Endothelial cell of umbilical vein (primary cell): ENCODE data around the gene GCLC. TPM values are rescaled to one million over a fixed set of nuclear protein-coding genes. Genes with fewer than 3 reads are reported as not detected.

ENCODE experiments used
- BruUV-seq: library from RNA; stranded (reverse); fragments of 400-500 nt; replicated peaks from 2 replicates; lab custom pipeline; 2021; lab: Mats Ljungman, UMichigan
- CTCF ChIA-PET: fragments of 300-600, 350-600 bp; sonication (Branson Sonifier 250); formaldehyde crosslinking; loops from one replicate; lab custom pipeline; 2021; ENCODE audit warnings: antibody characterized with exemption, inconsistent platforms; lab: Charles Lee
- POLR2A ChIA-PET: fragments of 300-600, 350-600 bp; sonication (Branson Sonifier 250); formaldehyde crosslinking; loops from one replicate; lab custom pipeline; 2021; ENCODE audit warnings: antibody characterized with exemption, inconsistent platforms; lab: Charles Lee
- DNase-seq: peaks from one replicate; pipeline ENCODE4 v3.0.0-alpha.2; 2011; ENCODE audit warnings: low read depth, low spot score
- FAIRE-seq: peaks from 2 replicates; lab custom pipeline; 2011; peaks lifted over from hg19 to GRCh38; lab: Jason Lieb, UNC
- H2AFZ ChIP-seq: 2 replicates; pipeline ENCODE4 v1.6.0; 2012; ENCODE audit warnings: low read depth, low read length, control low read depth, inconsistent platforms
- H3K27ac ChIP-seq: 2 replicates; pipeline ENCODE4 v1.5.1; 2011; ENCODE audit warnings: low read depth, mild to moderate bottlenecking, control low read depth, low read length, moderate library complexity; ENCODE audit not compliant: insufficient read depth
- H3K27me3 ChIP-seq, 2 experiments: 2 replicates each; pipeline versions ENCODE4 v1.6.0 to v1.6.1; 2011; ENCODE audit warnings: low read length in 2 of 2, mixed read lengths in 1 of 2; ENCODE audit not compliant: control insufficient read depth in 2 of 2, insufficient read depth in 2 of 2
- H3K36me3 ChIP-seq, 2 experiments: 2 replicates in 1 of 2; 3 replicates in 1 of 2; pipeline ENCODE4 v1.5.1; 2011; ENCODE audit warnings: low read length in 2 of 2, mild to moderate bottlenecking in 1 of 2, moderate library complexity in 1 of 2; ENCODE audit not compliant: control insufficient read depth in 2 of 2, insufficient read depth in 2 of 2; ENCODE audit errors: extremely low read depth in 1 of 2
- H3K4me1 ChIP-seq: 3 replicates; pipeline ENCODE4 v1.5.1; 2011; ENCODE audit warnings: mild to moderate bottlenecking, low read length; ENCODE audit not compliant: control insufficient read depth, insufficient read depth; ENCODE audit errors: extremely low read depth
- H3K4me2 ChIP-seq: 2 replicates; pipeline ENCODE4 v1.6.1; 2011; ENCODE audit warnings: low read length, control low read depth, mixed read lengths; ENCODE audit not compliant: insufficient read depth
- H3K4me3 ChIP-seq, 3 experiments: fragments of 200-600 bp in 1 of 3; sonication (generic), shearing (Covaris generic) in 1 of 3; replicated peaks in 1 of 3; 2 replicates each; pipeline ENCODE4 v1.5.1; 2011 to 2016; ENCODE audit warnings: control low read depth in 3 of 3, low read length in 3 of 3, mild to moderate bottlenecking in 2 of 3, inconsistent platforms in 1 of 3, low read depth in 1 of 3, moderate library complexity in 1 of 3; ENCODE audit not compliant: insufficient read depth in 1 of 3
- H3K79me2 ChIP-seq: 2 replicates; pipeline ENCODE4 v1.6.0; 2012; ENCODE audit warnings: low read length, inconsistent platforms; ENCODE audit not compliant: control insufficient read depth, insufficient read depth
- H3K9ac ChIP-seq: replicated peaks from 2 replicates; pipeline ENCODE3; 2011; ENCODE audit warnings: low read length, control low read depth; ENCODE audit not compliant: insufficient read depth; ENCODE audit errors: extremely low read depth
- H3K9me1 ChIP-seq: replicated peaks from 3 replicates; pipeline ENCODE4 v1.6.0; 2011; ENCODE audit warnings: mild to moderate bottlenecking, low read length; ENCODE audit not compliant: control insufficient read depth, insufficient read depth; ENCODE audit errors: extremely low read depth
- H3K9me3 ChIP-seq: replicated peaks from 2 replicates; pipeline ENCODE4 v1.5.1; 2012; ENCODE audit warnings: low read length, inconsistent platforms; ENCODE audit not compliant: control insufficient read depth, insufficient read depth
- H4K20me1 ChIP-seq: replicated peaks from 2 replicates; pipeline ENCODE3; 2011; ENCODE audit warnings: mild to moderate bottlenecking, low read length; ENCODE audit not compliant: control insufficient read depth, insufficient read depth; ENCODE audit errors: extremely low read depth
- CTCF ChIP-seq, 2 donors: IDR thresholded peaks; 1 replicate in 1 of 2; 2 replicates in 1 of 2; pipeline ENCODE4 v1.5.1; 2011; ENCODE audit warnings: low read length in 2 of 2, mild to moderate bottlenecking in 2 of 2, moderate library complexity in 2 of 2, control low read depth in 1 of 2, inconsistent platforms in 1 of 2, low read depth in 1 of 2; ENCODE audit not compliant: insufficient read depth in 1 of 2; ENCODE audit errors: extremely low read depth in 1 of 2
- EZH2 ChIP-seq: IDR thresholded peaks from 2 replicates; pipeline ENCODE4 v1.6.1; 2012; ENCODE audit warnings: borderline replicate concordance, low read depth, mild to moderate bottlenecking, moderate library complexity, low read length, inconsistent platforms; ENCODE audit not compliant: severe bottlenecking
- FOS ChIP-seq: IDR thresholded peaks from 2 replicates; pipeline ENCODE4 v1.6.1; 2011; ENCODE audit warnings: mild to moderate bottlenecking, low read length, moderate library complexity, borderline replicate concordance; ENCODE audit not compliant: insufficient read depth
- GATA2 ChIP-seq: IDR thresholded peaks from 2 replicates; pipeline ENCODE4 v1.7.0; 2011; ENCODE audit warnings: low read depth, mild to moderate bottlenecking, moderate library complexity, mixed read lengths, low read length; ENCODE audit not compliant: insufficient read length, insufficient read depth
- JUN ChIP-seq: IDR thresholded peaks from 2 replicates; pipeline ENCODE4 v1.6.1; 2011; ENCODE audit warnings: borderline replicate concordance, low read depth; ENCODE audit not compliant: insufficient read length, insufficient read depth
- MAX ChIP-seq: IDR thresholded peaks from 2 replicates; pipeline ENCODE4 v1.6.1; 2011; ENCODE audit not compliant: insufficient read depth, insufficient read length
- MYC ChIP-seq: IDR thresholded peaks from one replicate; pipeline ENCODE4 v1.6.1; 2011; ENCODE audit warnings: mild to moderate bottlenecking, low read depth, low read length
- POLR2A ChIP-seq: IDR thresholded peaks from 2 replicates; pipeline ENCODE4 v1.6.1; 2012; ENCODE audit warnings: low read depth, mild to moderate bottlenecking, control low read depth, low read length
- POLR2AphosphoS5 ChIP-seq: IDR thresholded peaks from 2 replicates; pipeline ENCODE4 v1.6.1; 2012; ENCODE audit warnings: low read depth, mild to moderate bottlenecking, control low read depth, low read length, moderate library complexity; ENCODE audit not compliant: insufficient read depth
- dilution Hi-C: fragments of 300-500 bp; cut with MboI; formaldehyde crosslinking; loops from one replicate; pipeline ENCODE4 v1.15.0; 2019; ENCODE audit warnings: low sequenced_read_pairs; ENCODE audit not compliant: extremely low pct_ligation_motif_present
- intact Hi-C: fragments of 100-400 bp; cut with micrococcal nuclease; formaldehyde crosslinking; loops from one replicate; pipeline ENCODE4 v1.10.0; 2022
- polyA plus RNA-seq, 4 experiments: library from polyadenylated mRNA; depleted of rRNA in 3 of 4; stranded (reverse) in 3 of 4; unstranded in 1 of 4; fragments of >200 nt; gene quantifications; 2 replicates each; pipeline versions ENCODE4 v1.2.1 to v1.2.3, GENCODE V29; 2011 to 2012; ENCODE audit warnings: missing spikeins in 1 of 4
- total RNA-seq: library from RNA; stranded (reverse); gene quantifications from 2 replicates; pipeline ENCODE4 v1.2.3, GENCODE V29; 2021

GCLC gene
- total and polyA plus RNA-seq, 2 donors (not counting 3 experiments of a cell fraction or from before 2014, with no cell fraction given), result 7.3 to 22.8 TPM

GRCh38 chr6:53530346-53530745 lies 14.6 kb downstream of the GCLC start:
- no peak overlapping the region for H3K4me3 ChIP-seq
- no peaks in the 10 kb centered on the region for H3K9me1 ChIP-seq
- no peak overlapping the region for H3K4me2 ChIP-seq
- FAIRE-seq (no peak), DNase-seq (no peak)
- H2AFZ ChIP-seq, result no peak overlapping the region
- H3K9ac ChIP-seq, result no peak overlapping the region
- ChIA-PET POLR2A (no interaction called here), CTCF (interaction anchor here (2.5 kb wide), 1 partner anchor 14 kb away, joined by 8 read pairs; the partner anchor contains the start of gene GCLC)
- TF ChIP-seq CTCF (IDR thresholded peaks at IDR 0.05; ENCODE audit: extremely low read depth in 1 of 2, insufficient read depth in 1 of 2, low read depth in 1 of 2, low read length in 2 of 2), result no peak
- TF ChIP-seq POLR2A, result no peak
- no peak for TF ChIP-seq FOS
- TF ChIP-seq GATA2, result no peak
- TF ChIP-seq EZH2, result no peak
- TF ChIP-seq MAX, result no peak
- TF ChIP-seq JUN, result no peak
- TF ChIP-seq POLR2AphosphoS5, result no peak
- TF ChIP-seq MYC, result no peak
- H3K27ac ChIP-seq, result no peak overlapping the region
- no peaks in the 10 kb centered on the region for H4K20me1 ChIP-seq
- H3K36me3 ChIP-seq, result no peaks in the 10 kb centered on the region
- BruUV-seq, result no TSS peak
- H3K9me3 ChIP-seq, result no peaks in the 10 kb centered on the region
- dilution Hi-C loops, result no loop called here
- no peaks in the 10 kb centered on the region for H3K4me1 ChIP-seq
- intact Hi-C loops, result no loop called here
- H3K27me3 ChIP-seq, result no peaks in the 10 kb centered on the region
- peaks cover 3% of the 10 kb centered on the region for H3K79me2 ChIP-seq
